ENCODE data around the gene POLD4.
A peak's percentile ranks its signal among the peaks of the same experiment; 100 is the strongest.

Gene POLD4

DNA sequence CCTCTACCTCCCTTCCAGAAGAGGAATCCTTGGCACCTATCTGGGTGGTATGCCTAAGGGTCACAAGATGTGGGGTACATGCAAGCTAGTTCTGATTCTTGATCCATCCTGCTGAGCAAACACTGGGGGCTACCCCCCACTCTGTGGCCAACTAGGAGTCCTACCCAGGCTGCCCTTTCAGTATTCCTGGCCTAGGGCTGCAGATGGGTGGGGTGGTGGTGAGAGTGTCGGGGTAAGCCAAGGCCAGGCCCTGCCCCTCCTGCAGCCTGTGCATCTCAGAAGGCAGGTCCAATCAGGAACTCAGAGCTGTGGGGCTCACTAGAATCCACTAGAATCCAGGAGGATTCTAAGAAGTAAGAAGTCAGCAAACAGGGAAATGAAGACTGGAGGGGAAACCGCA, 39.1 kb downstream of the POLD4 start:
- no peak for DNase-seq

- DNase-seq, result no peak
These were observed 40.0 kb downstream of the POLD4 start for GRCh38 chr11:67313125-67313890.

- DNase-seq, result no peak
These were observed 40.9 kb downstream of the POLD4 start for GRCh38 chr11:67312187-67313021.

GRCh38 chr11:67311556-67312082, 41.7 kb downstream of the POLD4 start:
- no peak for DNase-seq

DNA sequence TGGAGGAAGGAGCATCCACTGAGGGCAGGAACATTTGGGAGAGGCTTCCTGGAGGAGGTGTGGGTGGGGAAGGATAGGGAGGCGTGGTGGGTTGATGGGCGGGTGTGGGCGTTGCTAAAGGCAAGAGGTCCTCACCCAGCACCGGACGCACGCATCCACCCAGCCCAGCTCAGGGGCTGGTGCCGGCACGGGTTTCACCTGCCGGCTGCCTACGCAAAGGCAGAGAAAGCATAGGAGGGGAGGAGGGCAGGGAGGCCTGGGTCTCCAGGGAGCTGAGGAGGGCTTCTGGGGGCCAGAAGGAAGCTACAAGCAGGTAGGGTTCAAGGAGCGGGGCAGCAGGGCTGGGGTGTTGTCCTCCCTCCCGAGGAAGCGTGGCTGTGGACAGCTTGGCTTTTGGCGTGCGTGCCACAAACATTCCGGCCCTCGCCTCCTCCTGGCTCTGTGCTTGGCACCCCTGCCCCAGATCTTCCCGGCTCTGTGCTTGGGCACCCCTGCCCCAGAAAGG, 42.2 kb downstream of the POLD4 start:
- DNase-seq, result no peak

GRCh38 chr11:67310246-67311050, 42.9 kb downstream of the POLD4 start:
- DNase-seq, result no peak

DNA sequence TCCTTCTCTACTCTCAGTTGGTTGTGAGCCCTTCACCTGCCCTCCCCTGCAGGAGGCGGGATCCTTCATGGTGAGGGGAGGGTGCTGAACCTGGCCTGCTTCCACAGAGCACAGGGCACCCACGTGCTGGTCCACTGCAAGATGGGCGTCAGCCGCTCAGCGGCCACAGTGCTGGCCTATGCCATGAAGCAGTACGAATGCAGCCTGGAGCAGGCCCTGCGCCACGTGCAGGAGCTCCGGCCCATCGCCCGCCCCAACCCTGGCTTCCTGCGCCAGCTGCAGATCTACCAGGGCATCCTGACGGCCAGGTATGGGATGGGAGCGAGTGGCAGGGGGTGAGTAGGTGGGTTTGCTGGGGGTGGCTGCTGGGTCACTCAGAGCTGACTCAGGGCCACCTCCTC, 43.7 kb downstream of the POLD4 start:
- DNase-seq, result no peak

DNA sequence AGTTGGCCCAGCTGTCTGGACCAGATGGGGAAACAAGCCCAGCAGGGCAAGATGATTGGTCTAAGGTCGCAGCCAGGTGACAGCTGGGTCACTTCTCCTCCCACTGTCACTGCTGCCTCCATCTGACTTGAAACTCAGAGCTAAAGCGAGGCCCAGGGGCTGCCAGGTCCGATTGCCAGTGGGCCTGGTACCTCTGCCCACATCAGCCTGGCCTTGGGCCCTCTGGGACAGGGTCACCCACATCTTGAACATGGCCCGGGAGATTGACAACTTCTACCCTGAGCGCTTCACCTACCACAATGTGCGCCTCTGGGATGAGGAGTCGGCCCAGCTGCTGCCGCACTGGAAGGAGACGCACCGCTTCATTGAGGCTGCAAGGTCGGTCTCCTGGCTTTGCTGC, 44.2 kb downstream of the POLD4 start:
- no peak for DNase-seq

DNA sequence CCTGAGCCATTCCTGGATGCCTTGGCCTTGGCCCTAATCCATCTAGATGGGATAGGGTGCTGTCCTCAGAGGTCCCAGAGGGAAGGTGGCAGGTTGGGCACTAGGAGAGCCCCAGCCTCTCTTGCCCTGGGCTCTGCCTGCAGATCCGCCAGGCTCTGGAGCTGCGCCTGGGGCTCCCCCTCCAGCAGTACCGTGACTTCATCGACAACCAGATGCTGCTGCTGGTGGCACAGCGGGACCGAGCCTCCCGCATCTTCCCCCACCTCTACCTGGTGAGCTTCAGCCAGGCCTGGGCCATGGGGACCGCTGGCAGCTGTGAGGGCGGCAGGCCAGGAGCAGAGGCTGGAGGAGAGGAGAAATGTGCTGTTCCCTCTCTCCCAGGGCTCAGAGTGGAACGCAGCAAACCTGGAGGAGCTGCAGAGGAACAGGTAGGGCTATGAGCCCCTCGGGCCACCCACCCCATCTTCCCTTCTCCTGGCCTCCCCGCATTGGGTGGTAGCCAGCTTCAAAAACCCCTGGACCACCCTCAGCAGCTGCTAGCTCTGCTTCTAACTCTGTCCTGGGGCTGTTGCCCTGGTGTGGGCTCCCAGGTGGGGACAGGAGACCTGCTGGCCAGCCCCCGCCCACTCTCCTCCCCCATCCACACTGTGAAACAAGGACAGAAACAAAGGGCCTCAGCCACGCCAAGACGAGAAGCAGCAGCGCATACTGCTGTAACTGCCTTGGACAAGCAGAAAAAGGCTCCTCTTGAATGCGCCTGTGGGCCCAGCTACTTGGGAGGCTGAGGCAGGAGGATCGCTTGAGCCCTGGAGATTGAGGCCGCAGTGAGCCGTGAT, 45.1 kb downstream of the POLD4 start:
- DNase-seq, result no peak

GRCh38 chr11:67307545-67308001, 45.8 kb downstream of the POLD4 start:
- no peak for DNase-seq

DNA sequence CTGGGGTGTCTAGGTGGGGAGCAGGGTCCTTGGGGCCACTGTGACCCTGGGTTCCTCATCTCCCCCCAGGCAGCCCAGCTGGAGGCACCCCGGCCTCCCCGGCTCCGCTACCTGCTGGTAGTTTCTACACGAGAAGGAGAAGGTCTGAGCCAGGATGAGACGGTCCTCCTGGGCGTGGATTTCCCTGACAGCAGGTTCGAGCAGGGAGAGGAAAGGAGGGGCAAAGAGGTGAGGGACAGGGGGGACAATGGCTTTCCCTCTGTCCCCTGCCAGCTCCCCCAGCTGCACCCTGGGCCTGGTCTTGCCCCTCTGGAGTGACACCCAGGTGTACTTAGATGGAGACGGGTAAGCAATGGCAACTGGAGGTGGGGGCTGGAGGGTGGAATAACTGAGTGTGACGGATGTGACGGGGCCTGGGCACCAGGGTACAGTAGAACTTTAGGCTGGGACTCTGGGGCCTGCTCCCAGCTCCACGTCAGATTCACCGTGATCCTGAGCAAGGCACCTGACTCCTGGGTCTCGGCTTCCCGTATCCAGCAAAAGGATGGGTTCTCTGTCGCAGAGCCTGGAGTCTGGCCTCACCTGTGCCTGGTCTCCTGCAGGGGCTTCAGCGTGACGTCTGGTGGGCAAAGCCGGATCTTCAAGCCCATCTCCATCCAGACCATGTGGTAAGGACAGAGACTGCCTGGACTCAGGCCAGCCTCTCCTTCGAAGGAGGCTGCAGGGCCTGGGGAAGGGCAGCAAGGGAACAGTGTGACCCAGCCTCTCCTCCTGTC, 46.4 kb downstream of the POLD4 start:
- no peak for DNase-seq

- peak; percentile 27 to 61 for DNase-seq
These were observed 48.7 kb downstream of the POLD4 start for GRCh38 chr11:67304511-67305113.

DNA sequence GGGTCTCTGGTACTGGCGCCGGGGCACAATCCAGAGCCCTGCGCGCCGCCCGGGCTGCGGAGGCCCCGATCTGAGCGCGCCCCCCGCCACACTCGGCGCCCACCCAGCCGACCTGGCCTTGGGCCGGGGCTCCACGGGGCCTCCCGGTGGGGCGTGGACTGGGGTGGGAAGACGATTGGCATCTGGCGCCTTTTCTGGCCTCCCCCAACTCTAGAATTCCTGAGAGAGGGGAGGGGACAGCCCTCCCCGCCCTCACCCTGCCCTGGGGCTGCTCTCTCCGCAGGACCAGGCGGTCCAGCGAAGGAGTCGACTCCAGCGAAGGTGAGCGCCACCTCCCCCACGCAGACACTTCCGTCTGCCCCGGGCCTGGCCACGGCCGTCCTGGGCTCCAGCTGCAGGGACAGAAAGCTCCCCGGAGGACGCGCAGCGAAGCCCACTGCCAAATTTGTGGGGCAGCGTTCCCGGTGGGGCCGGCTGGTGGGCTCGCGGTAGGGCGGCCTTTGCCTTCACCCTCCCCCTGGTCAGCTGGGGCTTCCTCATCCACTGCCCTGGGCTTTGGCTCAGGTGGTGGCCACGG, 49.4 kb downstream of the POLD4 start:
- peak in 1 of 2 experiments; percentile 37 for DNase-seq

- peak; percentile 57 to 90 for DNase-seq
These were observed 50.1 kb downstream of the POLD4 start, which contains the start of gene SSH3 for GRCh38 chr11:67303132-67303834. SSH3 (plus strand) TSS chr11:67303530; CDS start chr11:67303626, 96 bp downstream.

DNA sequence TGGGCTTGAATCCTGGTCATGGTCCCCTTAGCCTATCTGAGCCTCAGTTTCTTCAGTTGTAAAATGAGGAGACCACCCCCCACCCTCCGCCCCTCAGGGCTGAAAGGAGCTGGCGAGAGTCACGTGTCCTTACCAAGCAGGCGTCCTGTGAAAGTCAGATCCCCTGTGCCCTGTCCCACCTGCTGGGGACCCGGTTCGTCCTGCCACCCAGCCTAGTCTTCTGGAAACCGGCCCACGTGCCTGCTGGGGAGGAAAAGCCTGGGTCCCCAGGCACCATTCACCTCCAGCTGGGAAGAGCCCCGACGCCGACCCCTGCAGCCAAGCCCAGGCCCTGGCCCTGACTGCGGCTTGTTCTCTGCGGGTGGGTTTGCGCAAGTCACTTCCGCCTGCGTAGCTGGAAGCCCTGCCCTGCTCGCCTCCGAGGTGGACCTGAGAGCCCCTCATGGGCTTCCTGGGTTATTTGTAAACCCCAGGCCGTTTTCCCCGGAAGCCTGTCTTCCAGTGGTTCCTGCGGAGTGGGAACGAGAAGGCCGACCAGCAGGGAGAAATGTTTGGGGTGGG, 50.7 kb downstream of the POLD4 start:
- peak; percentile 46 to 75 for DNase-seq

DNA sequence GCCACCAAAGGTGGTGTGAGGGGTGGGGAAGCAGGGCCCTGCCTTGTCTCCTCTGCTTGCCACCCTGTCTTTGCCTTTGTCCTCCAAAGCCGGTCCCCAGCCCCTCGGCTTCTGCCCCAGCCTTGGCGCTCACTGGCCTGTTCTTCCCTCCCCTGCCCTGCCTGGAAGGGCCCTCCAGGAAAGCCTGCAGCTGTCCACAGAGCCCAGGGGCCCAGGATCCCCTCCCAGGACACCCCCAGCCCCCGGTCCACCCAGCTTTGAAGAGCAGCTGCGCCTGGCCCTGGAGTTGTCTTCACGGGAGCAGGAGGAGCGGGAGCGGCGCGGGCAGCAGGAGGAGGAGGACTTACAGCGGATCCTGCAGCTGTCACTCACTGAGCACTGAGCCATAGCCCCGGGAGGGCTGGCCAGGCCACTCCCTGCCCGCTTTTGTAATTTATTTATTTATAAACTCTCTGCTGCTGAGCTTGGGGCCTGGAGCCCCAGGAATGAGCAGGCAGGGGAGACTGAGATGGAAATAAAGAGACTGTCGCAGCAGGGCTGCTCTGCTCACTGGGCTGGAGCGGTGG, 51.3 kb downstream of the POLD4 start:
- peak; percentile 66 to 84 for DNase-seq

- DNase-seq, result no peak
These were observed 51.9 kb downstream of the POLD4 start for GRCh38 chr11:67301313-67301921.
